D721Med (cell line): ENCODE measurements around the gene IQCH.

Experiments used
- DNase-seq: peaks from one replicate; pipeline ENCODE4 v3.0.0; 2011; ENCODE audit warnings: low spot score; ENCODE audit not compliant: insufficient read length
- FAIRE-seq: peaks from 2 replicates; lab custom pipeline; 2011; peaks lifted over from hg19 to GRCh38; lab: Jason Lieb, UNC
- CTCF ChIP-seq: IDR thresholded peaks from 2 replicates; pipeline ENCODE4 v1.5.1; 2012; ENCODE audit warnings: mild to moderate bottlenecking, control low read depth; ENCODE audit not compliant: insufficient read depth; ENCODE audit errors: missing control alignments

The IQCH gene

GRCh38 chr15:67259379-67259778, 4.8 kb downstream of the IQCH start:
- TF ChIP-seq CTCF: no peak
- FAIRE-seq (no peak), DNase-seq (no peak)

GRCh38 chr15:67259806-67260205, 5.2 kb downstream of the IQCH start:
- DNase-seq (no peak), FAIRE-seq (no peak)
- TF ChIP-seq CTCF: no peak

GRCh38 chr15:67266870-67267269, 12.3 kb downstream of the IQCH start:
- no peak for TF ChIP-seq CTCF
- no peak for FAIRE-seq
- no peak for DNase-seq

- no peak for FAIRE-seq
- no peak for DNase-seq
- TF ChIP-seq CTCF: no peak
These were observed 12.9 kb downstream of the IQCH start for GRCh38 chr15:67267440-67267839.

GRCh38 chr15:67267951-67268941, 13.7 kb downstream of the IQCH start:
- FAIRE-seq: no peak
- DNase-seq: no peak
- TF ChIP-seq CTCF: no peak

- FAIRE-seq (no peak), DNase-seq (no peak)
- TF ChIP-seq CTCF: no peak
These were observed 19.6 kb downstream of the IQCH start for GRCh38 chr15:67274236-67274635.

GRCh38 chr15:67276666-67277065, 22.1 kb downstream of the IQCH start:
- no peak for FAIRE-seq

More at GRCh38 chr15:67276666-67277065, 22.1 kb downstream of the IQCH start:
- no peak for TF ChIP-seq CTCF
- DNase-seq: no peak
